HG02884 (cell line): ENCODE measurements around the gene CORO1C.

ENCODE experiments used
- ATAC-seq: cut with Tn5 transposase; IDR thresholded peaks from one replicate; pipeline ENCODE4 v1.9.1; 2021; ENCODE audit warnings: mild to moderate bottlenecking, moderate library complexity; ENCODE audit not compliant: unreplicated experiment

CORO1C gene

GRCh38 chr12:108605690-108606406, 125.5 kb downstream of the CORO1C start:
- no peak for ATAC-seq

GRCh38 chr12:108605000-108605689, 126.2 kb downstream of the CORO1C start:
- no peak for ATAC-seq

GRCh38 chr12:108604208-108604941, 126.9 kb downstream of the CORO1C start:
- ATAC-seq = no peak

GRCh38 chr12:108603743-108604142, 127.6 kb downstream of the CORO1C start:
- no peak for ATAC-seq

GRCh38 chr12:108602976-108603704, 128.2 kb downstream of the CORO1C start:
- no peak for ATAC-seq

GRCh38 chr12:108602209-108602705, 129.1 kb downstream of the CORO1C start:
- no peak for ATAC-seq

GRCh38 chr12:108600702-108601007, 130.7 kb downstream of the CORO1C start:
- ATAC-seq = no peak

GRCh38 chr12:108599948-108600701, 131.2 kb downstream of the CORO1C start:
- ATAC-seq = no peak

- ATAC-seq = no peak
Measured at GRCh38 chr12:108599541-108599940, 131.8 kb downstream of the CORO1C start.

GRCh38 chr12:108598553-108599250, 132.6 kb downstream of the CORO1C start:
- ATAC-seq = no peak

- ATAC-seq = no peak
Measured at GRCh38 chr12:108597559-108598471, 133.5 kb downstream of the CORO1C start, which contains the start of gene TMEM119. TMEM119 (minus strand) TSS chr12:108598084; CDS start chr12:108592383, 5,701 bp downstream.

GRCh38 chr12:108596854-108597558, 134.3 kb downstream of the CORO1C start:
- no peak for ATAC-seq

GRCh38 chr12:108595711-108596647, 135.3 kb downstream of the CORO1C start:
- ATAC-seq = no peak
